Activated CD4-positive, alpha-beta T cell treated with anti-CD3 and anti-CD28 coated beads, Interleukin-2, amount 50 U/mL, for 16 hours (primary cell): ENCODE data around the gene CDC42EP4.
"Not testable (repeated sequence)": the region's sequence is repeated elsewhere in the genome, so short reads cannot be mapped to it uniquely, and the experiment has no call there.

Experiments
- DNase-seq: peaks from one replicate; pipeline ENCODE4 v3.0.0-alpha.2; 2020

The CDC42EP4 gene

GRCh38 chr17:73318836-73319235 is 7.0 kb upstream of the CDC42EP4 start:
- DNase-seq = no peak

- no peak for DNase-seq
These were observed 6.6 kb upstream of the CDC42EP4 start for GRCh38 chr17:73318427-73318813.

DNA sequence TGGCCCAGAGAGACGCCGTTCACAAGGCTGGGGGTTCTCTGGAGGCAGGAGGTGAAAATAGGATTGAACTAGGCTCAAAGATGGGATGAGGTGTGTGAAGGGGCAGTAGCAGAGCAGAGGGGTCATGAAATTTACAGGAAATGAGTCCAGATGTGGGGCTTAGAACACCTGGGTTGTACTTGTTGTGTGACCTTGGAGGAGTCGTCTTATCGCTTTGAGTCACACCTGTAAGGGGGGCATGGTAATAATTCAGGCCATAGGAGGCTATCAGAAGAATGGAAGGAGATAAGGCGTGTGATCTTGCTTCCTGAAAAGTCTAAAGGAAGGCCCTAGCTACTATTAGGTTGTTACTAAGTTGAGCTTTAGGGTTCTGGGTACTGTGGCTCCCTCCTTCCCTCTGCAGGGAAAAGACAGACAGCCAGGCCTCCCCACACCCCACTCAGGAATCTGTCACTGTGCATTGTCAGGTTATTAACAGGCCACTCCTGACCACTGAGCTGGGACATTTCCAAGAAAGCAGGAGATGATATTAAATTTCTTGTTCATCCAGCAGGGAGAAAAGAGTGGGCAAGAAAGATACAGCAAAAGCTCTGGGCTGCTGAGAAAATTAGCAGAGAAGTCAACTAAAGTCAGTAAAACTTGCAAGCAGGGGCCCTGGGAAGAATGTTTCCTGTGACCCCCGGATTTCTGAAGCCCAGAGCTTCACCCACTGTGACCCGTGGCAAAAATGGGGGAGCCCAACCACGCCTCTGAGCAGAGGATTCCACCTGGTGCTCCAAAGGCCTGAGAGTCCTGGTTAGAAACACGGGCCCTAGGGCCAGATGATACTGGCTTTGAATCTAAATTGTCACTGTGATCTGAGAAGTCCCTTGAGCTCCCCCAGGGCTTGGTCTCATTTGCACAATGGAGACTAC is 6.0 kb upstream of the CDC42EP4 start:
- no peak for DNase-seq

DNA sequence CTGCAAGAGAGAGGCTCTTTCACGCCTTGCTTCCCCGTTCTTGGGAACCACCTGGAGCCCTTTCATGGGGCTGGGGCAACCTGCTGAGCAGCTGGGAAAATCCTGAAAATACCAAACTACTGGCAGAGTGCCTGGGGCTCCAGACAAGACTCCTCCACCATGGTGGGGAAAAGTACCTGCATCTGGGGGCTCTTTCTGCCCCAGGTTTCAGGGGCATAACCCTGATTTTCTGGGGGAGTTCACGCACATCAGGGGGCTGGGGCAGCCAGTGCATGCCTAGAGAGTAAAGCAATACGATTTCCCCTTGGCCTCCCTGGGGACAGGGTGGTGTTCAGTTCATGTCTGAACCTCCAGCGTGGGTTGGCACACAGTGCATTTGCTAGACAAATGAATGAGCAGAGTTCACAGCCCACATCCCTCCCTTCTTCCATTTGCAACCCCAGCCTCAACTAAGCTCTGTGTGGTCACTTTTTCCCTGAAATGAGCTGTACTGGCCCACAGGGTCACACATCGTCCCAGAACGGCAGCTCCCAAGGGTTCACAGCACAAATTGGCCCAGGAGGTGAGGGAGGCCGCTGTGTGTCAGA is 5.2 kb upstream of the CDC42EP4 start:
- DNase-seq = no peak

DNA sequence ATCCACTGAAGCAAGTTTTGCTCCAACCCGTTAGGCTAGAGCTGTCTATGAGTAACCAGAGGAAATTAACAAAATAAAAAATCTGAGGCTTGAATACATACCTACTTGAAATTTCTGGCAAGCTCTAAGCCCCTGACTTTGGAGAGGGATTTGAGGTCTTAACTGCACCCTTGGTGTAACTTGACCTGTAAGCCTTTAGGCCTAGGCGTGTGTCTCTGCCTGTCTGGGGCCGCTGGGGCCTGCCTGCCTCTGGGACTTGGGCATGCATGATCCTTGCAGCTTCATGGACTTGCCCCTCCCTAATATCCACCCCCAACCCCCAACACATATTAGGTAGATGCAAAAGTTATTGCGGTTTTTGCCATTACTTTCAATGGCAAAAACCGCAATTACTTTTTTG is 3.7 kb upstream of the CDC42EP4 start:
- no peak for DNase-seq

DNA sequence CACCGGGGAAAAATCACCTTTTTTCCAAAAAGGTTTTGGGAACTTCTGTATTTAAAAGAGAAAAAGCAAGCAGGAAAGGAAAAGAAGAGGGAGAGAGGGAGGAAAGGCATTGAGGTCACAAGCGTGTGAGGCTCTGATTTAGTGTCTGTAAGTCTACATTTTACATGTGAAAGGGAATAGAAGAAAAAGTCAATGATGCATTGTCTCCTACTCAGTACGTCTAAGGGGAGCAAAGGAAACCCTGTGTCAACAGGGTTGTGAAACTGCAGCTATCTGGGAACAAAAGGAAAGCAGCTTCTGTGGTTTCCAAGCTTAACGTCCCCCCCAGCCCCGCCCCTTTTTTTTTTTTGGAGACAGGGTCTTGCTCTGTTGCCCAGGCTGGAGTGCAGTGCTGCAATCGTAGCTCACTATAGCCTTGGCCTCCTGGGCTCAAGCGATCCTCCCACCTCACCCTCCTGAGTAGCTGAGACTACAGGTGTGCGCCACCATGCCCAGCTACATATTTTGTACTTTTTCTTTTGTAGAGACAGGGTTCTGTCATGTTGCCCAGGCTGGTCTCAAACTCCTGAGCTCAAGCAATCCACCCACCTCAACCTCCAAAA is 1.8 kb upstream of the CDC42EP4 start:
- no peak for DNase-seq

- not testable (repeated sequence) for DNase-seq
These were observed 1.1 kb upstream of the CDC42EP4 start for GRCh38 chr17:73312887-73313286.

DNA sequence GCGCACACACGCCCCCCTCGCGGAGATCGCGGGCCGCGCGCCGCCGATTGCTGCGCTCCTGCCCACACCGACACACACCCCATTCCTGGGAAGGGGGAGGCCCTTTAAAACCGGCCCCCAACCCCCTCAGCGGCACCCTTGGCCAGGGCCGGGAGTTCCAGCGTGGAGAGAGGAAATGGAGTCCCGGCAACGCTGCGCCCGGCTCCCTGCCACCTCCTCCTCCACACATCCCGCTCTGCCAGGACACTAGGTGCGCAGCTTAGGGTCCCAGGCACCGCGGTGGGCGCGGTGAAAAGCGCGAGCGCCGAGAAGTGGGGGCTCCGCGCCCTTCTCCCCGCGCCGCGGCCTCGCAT is 397 bp downstream of the CDC42EP4 start:
- DNase-seq = no peak

GRCh38 chr17:73309727-73310596 is 1.8 kb downstream of the CDC42EP4 start:
- DNase-seq = no peak

- DNase-seq = not testable (repeated sequence)
These were observed 2.8 kb downstream of the CDC42EP4 start for GRCh38 chr17:73308959-73309358.

GRCh38 chr17:73308017-73308823 is 3.6 kb downstream of the CDC42EP4 start:
- DNase-seq = no peak

DNA sequence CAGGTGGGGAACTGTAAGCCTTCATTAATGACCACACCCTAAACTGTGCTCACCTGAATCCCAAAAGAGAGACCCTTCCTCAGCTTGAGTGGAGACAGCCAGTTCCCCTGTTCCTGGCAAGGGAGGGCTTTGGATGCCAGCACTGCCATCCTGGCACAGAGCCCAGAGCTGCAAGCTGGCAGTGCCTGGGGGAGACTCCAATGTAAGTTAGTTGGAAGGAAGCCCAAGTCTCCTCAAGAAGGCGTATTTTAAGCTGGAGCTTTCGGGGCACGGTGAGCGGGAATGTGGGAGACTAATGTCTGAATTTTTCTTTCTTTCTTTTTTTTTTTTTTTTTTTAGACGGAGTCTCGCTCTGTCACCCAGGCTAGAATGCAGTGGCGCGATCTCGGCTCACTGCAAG is 4.7 kb downstream of the CDC42EP4 start:
- no peak for DNase-seq

DNA sequence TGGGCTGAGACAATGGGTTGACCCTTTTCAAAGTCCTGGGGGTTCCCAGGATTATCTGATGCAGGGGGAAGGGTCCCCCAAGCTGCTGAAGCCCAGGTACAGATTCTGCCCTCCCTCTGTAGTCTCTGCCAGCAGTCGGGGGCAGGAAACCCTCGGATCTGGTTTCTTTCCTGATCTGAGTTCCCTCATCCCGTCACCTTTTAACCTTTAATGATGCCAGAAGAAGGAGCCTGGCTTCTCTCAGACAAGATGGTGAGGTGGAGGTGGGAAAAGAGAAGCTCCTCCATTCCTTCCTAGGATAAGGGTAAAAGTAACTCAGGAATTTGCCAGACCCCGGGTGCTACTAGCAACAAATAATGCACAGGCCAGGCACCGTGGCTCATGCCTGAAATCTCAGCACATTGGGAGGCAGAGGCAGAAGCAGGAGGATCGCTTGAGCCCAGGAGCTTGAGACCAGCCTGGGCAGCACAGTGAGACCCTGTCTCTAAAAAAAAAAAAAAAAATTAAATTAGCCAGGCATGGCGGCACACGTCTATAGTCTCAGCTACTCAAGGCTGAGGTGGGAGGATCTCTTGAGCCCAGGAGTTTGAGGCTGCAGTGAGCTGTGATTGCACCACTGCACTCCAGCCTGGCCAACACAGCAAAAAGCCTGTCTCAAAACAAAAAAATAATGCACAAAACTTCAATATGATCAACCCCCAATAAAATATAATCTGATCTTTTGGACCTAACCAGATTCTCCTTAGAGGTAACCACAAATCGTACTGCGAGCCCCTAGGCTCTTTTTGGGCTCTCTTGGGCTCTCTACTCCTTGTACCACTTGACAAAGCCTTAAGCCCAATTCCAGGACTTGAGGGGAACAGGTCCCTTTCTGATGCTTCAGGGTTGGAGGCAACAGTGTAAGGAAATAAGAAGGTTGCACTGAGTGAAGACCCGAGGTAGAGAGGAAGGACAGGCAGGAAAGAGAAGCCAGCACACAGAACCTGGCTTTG is 5.7 kb downstream of the CDC42EP4 start:
- DNase-seq = no peak

GRCh38 chr17:73304971-73305812 is 6.6 kb downstream of the CDC42EP4 start:
- DNase-seq = no peak

- DNase-seq = no peak
These were observed 7.4 kb downstream of the CDC42EP4 start for GRCh38 chr17:73304438-73304837.

- DNase-seq = no peak
These were observed 9.6 kb downstream of the CDC42EP4 start for GRCh38 chr17:73302189-73302588.

DNA sequence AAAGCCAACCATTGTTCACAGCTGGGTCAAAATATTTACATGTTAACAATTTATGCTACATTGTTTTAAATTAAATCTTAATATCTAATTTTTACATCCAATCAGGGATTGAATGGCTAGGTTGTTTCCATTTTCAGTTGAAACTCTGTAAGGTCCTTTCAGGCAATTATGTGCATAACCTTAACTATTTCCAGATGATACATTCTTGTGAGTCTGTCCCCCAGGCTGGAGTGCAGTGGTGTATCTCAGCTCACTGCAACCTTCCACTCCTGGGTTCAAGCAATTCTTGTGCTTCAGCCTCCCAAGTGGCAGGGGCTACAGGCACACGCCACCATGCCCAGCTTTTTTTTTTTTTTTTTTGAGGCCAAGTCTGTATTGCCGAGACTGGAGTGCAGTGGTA is 10.4 kb downstream of the CDC42EP4 start:
- DNase-seq = no peak

GRCh38 chr17:73300392-73300791 is 11.4 kb downstream of the CDC42EP4 start:
- no peak for DNase-seq

DNA sequence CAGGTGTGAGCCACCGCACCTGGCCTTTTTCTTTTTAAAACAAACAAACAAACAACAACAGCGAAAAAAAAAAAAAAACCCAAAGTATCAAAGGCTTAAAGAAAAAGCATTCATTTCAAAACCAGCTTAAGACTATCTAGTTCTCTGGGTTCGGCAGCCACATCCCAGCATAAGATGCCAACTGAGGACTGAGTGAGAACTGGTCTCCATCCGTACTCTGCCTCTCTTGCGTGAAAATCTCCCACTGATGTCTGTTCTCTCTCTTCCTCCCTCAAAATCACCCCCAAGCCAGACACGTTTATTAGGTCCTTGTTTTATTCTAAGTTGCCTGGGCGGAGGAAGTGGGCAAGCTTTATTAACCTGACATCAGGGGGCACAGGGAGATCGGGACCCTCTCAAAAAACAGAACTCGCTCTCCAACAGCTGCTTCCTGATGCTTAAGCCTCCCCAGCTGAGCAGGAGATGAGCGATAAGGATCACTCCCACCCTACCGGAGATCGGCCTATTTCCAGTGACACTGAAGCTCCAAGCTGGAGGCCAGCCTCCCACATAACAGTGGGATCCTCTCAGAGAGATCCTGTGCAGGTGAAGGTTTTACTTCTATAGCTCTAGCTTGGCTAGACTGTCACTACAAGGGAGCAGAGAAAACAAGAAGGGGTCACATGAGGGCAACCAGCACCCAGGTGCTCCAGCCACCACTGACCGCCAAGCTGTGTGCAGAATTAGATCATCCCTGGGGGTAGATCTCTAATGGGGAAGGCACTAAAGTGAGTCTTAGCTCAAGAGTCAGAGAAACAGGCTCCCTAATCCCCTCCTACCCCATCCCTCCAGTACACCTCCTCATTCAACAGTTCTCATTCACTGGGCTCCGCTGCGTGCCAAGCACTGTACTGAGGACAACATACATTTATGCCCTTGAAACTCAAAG is 13.6 kb downstream of the CDC42EP4 start:
- DNase-seq = no peak
